GM12875 (cell line): Measurements from ENCODE around the gene RNF123.

Experiments
- H3K4me3 ChIP-seq: one replicate; pipeline ENCODE4 v1.5.1; 2011; ENCODE audit warnings: low read depth, low read length, control low read depth
- TF ChIP-seq, protein P1 (sequence below): IDR thresholded peaks from 2 replicates; pipeline ENCODE4 v1.5.1; 2011; ENCODE audit warnings: low read depth, mild to moderate bottlenecking, control low read depth, inconsistent platforms, low read length, moderate library complexity, borderline replicate concordance; ENCODE audit not compliant: insufficient read depth

RNF123 gene

GRCh38 chr3:49699281-49699979, 10.1 kb downstream of the RNF123 start:
- no peak overlapping the region for H3K4me3 ChIP-seq

DNA sequence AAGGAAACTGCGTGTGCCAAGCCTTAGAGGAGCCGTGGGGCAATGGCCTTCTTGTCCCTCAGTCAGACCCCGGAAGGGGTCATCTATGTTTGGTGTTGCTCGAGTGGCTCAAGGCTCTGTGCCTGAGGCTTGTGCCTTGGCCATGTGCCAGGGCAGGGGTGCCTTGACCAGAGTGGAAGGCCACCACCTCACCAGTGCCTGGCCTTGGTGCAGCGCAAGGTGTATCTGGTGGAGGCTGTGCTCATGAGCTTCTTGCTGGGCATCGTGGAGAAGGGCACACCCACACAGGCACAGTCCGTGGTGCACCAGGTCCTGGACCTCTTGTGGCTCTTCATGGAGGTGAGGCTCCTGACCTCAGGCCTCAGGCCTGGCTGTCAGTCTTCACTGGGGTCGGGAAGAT, 10.7 kb downstream of the RNF123 start:
- H3K4me3 ChIP-seq = no peak overlapping the region
- TF ChIP-seq, protein P1, sequence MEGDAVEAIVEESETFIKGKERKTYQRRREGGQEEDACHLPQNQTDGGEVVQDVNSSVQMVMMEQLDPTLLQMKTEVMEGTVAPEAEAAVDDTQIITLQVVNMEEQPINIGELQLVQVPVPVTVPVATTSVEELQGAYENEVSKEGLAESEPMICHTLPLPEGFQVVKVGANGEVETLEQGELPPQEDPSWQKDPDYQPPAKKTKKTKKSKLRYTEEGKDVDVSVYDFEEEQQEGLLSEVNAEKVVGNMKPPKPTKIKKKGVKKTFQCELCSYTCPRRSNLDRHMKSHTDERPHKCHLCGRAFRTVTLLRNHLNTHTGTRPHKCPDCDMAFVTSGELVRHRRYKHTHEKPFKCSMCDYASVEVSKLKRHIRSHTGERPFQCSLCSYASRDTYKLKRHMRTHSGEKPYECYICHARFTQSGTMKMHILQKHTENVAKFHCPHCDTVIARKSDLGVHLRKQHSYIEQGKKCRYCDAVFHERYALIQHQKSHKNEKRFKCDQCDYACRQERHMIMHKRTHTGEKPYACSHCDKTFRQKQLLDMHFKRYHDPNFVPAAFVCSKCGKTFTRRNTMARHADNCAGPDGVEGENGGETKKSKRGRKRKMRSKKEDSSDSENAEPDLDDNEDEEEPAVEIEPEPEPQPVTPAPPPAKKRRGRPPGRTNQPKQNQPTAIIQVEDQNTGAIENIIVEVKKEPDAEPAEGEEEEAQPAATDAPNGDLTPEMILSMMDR = no peak

More at GRCh38 chr3:49699281-49699979, 10.1 kb downstream of the RNF123 start:
- TF ChIP-seq, protein P1 = no peak

DNA sequence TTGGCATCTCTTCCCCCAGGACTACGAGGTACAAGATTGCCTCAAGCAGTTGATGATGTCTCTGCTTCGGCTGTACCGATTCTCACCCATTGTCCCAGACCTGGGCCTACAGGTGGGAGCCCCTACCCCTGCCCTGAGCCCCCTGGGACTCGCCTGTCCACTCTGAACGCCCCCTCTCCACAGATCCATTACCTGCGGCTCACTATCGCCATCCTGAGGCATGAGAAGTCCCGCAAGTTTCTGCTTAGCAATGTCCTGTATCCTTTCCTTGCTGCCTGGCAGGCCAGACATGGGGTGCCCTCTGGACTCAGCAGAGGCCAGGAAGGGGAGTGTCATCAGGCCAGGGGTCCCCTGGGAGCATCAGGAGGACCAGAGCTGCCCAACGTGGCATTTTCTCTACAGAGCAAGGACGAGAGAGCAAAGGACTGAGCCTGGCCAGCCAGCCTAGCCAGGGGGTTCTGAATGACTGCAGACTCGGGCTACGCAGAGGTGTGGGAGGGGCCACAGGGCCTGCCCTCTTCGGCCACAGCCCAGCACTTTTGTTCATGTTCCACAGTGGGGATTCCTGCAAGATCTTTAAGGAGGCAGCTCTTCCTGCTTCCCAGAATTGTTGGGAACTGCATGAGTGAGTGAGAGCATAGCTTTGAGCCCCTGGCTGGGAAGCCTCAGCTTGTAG, 11.2 kb downstream of the RNF123 start:
- H3K4me3 ChIP-seq = no peak overlapping the region
- TF ChIP-seq, protein P1 = no peak

GRCh38 chr3:49701388-49702077, 12.2 kb downstream of the RNF123 start:
- TF ChIP-seq, protein P1 = peak; percentile 32; the same call in 1 of the 2 replicates
- no peak overlapping the region for H3K4me3 ChIP-seq

GRCh38 chr3:49702672-49703071, 13.3 kb downstream of the RNF123 start:
- H3K4me3 ChIP-seq = no peak overlapping the region
- TF ChIP-seq, protein P1 = no peak

GRCh38 chr3:49703443-49703927, 14.1 kb downstream of the RNF123 start:
- TF ChIP-seq, protein P1 = peak; percentile 94
- no peak overlapping the region for H3K4me3 ChIP-seq
